Measurements from ENCODE around the gene VARS2.
"Not testable (repeated sequence)": the region's sequence is repeated elsewhere in the genome, so short reads cannot be mapped to it uniquely, and the experiment has no call there.

The VARS2 gene

GRCh38 chr6:30871592-30872183 is 42.4 kb upstream of the VARS2 start:
- Histone ChIP-seq H3K36me3 (ENCODE audit: insufficient read depth, low read length) (no peaks in the 10 kb centered on the region), H3K9ac (ENCODE audit: low read depth, low read length) (no peak overlapping the region), H4K20me1 (ENCODE audit: insufficient read depth, low read length) (no peaks in the 10 kb centered on the region), H2AFZ (ENCODE audit: low read depth, low read length) (no peak overlapping the region), H3K27ac (ENCODE audit: low read length) (peak overlapping the region; percentile 72), H3K4me2 (ENCODE audit: insufficient read depth, low read length) (no peak overlapping the region), H3K4me1 (ENCODE audit: insufficient read depth, low read length) (peaks cover 18% of the 10 kb centered on the region), H3K79me2 (ENCODE audit: insufficient read depth, low read length) (no peaks in the 10 kb centered on the region), H3K4me3 (ENCODE audit: low read depth in 1 of 2, low read length in 2 of 2) (no peak overlapping the region; a peak in 1 of 4 replicates), H3K27me3 (ENCODE audit: insufficient read depth, low read length, poor library complexity) (no peaks in the 10 kb centered on the region), H3K9me3 (ENCODE audit: insufficient read depth, low read length, severe bottlenecking) (peaks cover 46% of the 10 kb centered on the region)
- ATAC-seq (ENCODE audit: insufficient read depth, low read depth) (no peak), DNase-seq (no peak)
- TF ChIP-seq CTCF (IDR thresholded peaks at IDR 0.05; ENCODE audit: borderline replicate concordance, extremely low read depth, low read length, poor library complexity, severe bottlenecking), result no peak
- no peak for TF ChIP-seq EZH2 (IDR thresholded peaks at IDR 0.05; ENCODE audit: borderline replicate concordance, low read depth, low read length, severe bottlenecking)

GRCh38 chr6:30873137-30873640 is 40.8 kb upstream of the VARS2 start:
- H3K9me3 ChIP-seq (ENCODE audit: insufficient read depth, low read length, severe bottlenecking), result peaks cover 44% of the 10 kb centered on the region
- ATAC-seq (ENCODE audit: insufficient read depth, low read depth) (no peak), DNase-seq (no peak)
- no peak overlapping the region for H2AFZ ChIP-seq (ENCODE audit: low read depth, low read length)
- no peaks in the 10 kb centered on the region for H3K79me2 ChIP-seq (ENCODE audit: insufficient read depth, low read length)
- no peaks in the 10 kb centered on the region for H3K27me3 ChIP-seq (ENCODE audit: insufficient read depth, low read length, poor library complexity)
- H3K4me1 ChIP-seq (ENCODE audit: insufficient read depth, low read length), result peaks cover 32% of the 10 kb centered on the region
- no peak for TF ChIP-seq CTCF (IDR thresholded peaks at IDR 0.05; ENCODE audit: borderline replicate concordance, extremely low read depth, low read length, poor library complexity, severe bottlenecking)
- TF ChIP-seq EZH2 (IDR thresholded peaks at IDR 0.05; ENCODE audit: borderline replicate concordance, low read depth, low read length, severe bottlenecking), result no peak
- no peak overlapping the region for H3K9ac ChIP-seq (ENCODE audit: low read depth, low read length)
- H3K27ac ChIP-seq (ENCODE audit: low read length), result no peak overlapping the region; the same call in 1 of the 2 replicates
- H3K36me3 ChIP-seq (ENCODE audit: insufficient read depth, low read length), result no peaks in the 10 kb centered on the region
- H3K4me2 ChIP-seq (ENCODE audit: insufficient read depth, low read length), result no peak overlapping the region
- H4K20me1 ChIP-seq (ENCODE audit: insufficient read depth, low read length), result no peaks in the 10 kb centered on the region
- no peak overlapping the region for H3K4me3 ChIP-seq (ENCODE audit: low read depth in 1 of 2, low read length in 2 of 2)

- H3K9me3 ChIP-seq (ENCODE audit: insufficient read depth, low read length, severe bottlenecking), result peaks cover 39% of the 10 kb centered on the region
- peaks cover 32% of the 10 kb centered on the region for H3K4me1 ChIP-seq (ENCODE audit: insufficient read depth, low read length)
- H3K9ac ChIP-seq (ENCODE audit: low read depth, low read length); H3K27me3 ChIP-seq (ENCODE audit: insufficient read depth, low read length, poor library complexity); DNase-seq; ATAC-seq (ENCODE audit: insufficient read depth, low read depth); H3K4me2 ChIP-seq (ENCODE audit: insufficient read depth, low read length); H2AFZ ChIP-seq (ENCODE audit: low read depth, low read length); H3K36me3 ChIP-seq (ENCODE audit: insufficient read depth, low read length); H3K79me2 ChIP-seq (ENCODE audit: insufficient read depth, low read length); H3K27ac ChIP-seq (ENCODE audit: low read length); H4K20me1 ChIP-seq (ENCODE audit: insufficient read depth, low read length); H3K4me3 ChIP-seq (ENCODE audit: low read depth in 1 of 2, low read length in 2 of 2): not testable (repeated sequence)
These were observed 40.2 kb upstream of the VARS2 start for GRCh38 chr6:30873795-30874194.

- TF ChIP-seq EZH2 (IDR thresholded peaks at IDR 0.05; ENCODE audit: borderline replicate concordance, low read depth, low read length, severe bottlenecking), result no peak
- TF ChIP-seq CTCF (IDR thresholded peaks at IDR 0.05; ENCODE audit: borderline replicate concordance, extremely low read depth, low read length, poor library complexity, severe bottlenecking), result no peak
- Histone ChIP-seq H3K36me3 (ENCODE audit: insufficient read depth, low read length) (no peaks in the 10 kb centered on the region), H3K27ac (ENCODE audit: low read length) (no peak overlapping the region), H3K9ac (ENCODE audit: low read depth, low read length) (no peak overlapping the region), H3K9me3 (ENCODE audit: insufficient read depth, low read length, severe bottlenecking) (peaks cover 25% of the 10 kb centered on the region), H2AFZ (ENCODE audit: low read depth, low read length) (no peak overlapping the region), H3K79me2 (ENCODE audit: insufficient read depth, low read length) (no peaks in the 10 kb centered on the region), H3K4me3 (ENCODE audit: low read depth in 1 of 2, low read length in 2 of 2) (no peak overlapping the region), H3K4me1 (ENCODE audit: insufficient read depth, low read length) (peaks cover 31% of the 10 kb centered on the region), H3K27me3 (ENCODE audit: insufficient read depth, low read length, poor library complexity) (no peaks in the 10 kb centered on the region), H3K4me2 (ENCODE audit: insufficient read depth, low read length) (no peak overlapping the region), H4K20me1 (ENCODE audit: insufficient read depth, low read length) (no peaks in the 10 kb centered on the region)
- DNase-seq (no peak), ATAC-seq (ENCODE audit: insufficient read depth, low read depth) (no peak)
These were observed 38.6 kb upstream of the VARS2 start for GRCh38 chr6:30875244-30876038.
